Stomach (tissue), 9 donors: ENCODE measurements around the gene CYP46A1. TPM values are rescaled to one million over a fixed set of nuclear protein-coding genes. Genes with fewer than 3 reads are reported as not detected.

Source experiments
- DNase-seq, 2 donors: peaks; one replicate each; pipeline versions ENCODE4 v3.0.0 to v3.0.0-alpha.2; 2013 to 2019
- H3K27ac ChIP-seq, 5 donors: fragments of 200-600 bp in 4 of 5; sonication (generic) in 4 of 5; one replicate each; pipeline ENCODE4 v1.5.1; 2013 to 2019; ENCODE audit warnings: mild to moderate bottlenecking in 1 of 5, moderate library complexity in 1 of 5
- H3K27me3 ChIP-seq, 3 donors: fragments of 200-600 bp; sonication (generic); one replicate each; pipeline ENCODE4 v1.5.1; 2017 to 2019; ENCODE audit warnings: mixed run types in 1 of 3
- H3K36me3 ChIP-seq, 4 donors: fragments of 200-600 bp; sonication (generic); 1 replicate in 3 of 4; 2 replicates in 1 of 4; pipeline ENCODE4 v1.5.1; 2016 to 2019
- H3K4me1 ChIP-seq, 4 donors: fragments of 200-600 bp; sonication (generic); one replicate each; pipeline ENCODE4 v1.5.1; 2016 to 2019
- H3K4me3 ChIP-seq, 4 donors: fragments of 200-600 bp; sonication (generic) in 3 of 4; one replicate each; pipeline ENCODE4 v1.5.1; 2016 to 2019; ENCODE audit warnings: mild to moderate bottlenecking in 1 of 4
- H3K9me3 ChIP-seq, 4 donors: fragments of 200-600 bp; sonication (generic); one replicate each; pipeline ENCODE4 v1.5.1; 2016 to 2019
- EP300 ChIP-seq: sonication (generic); formaldehyde crosslinking; IDR thresholded peaks from one replicate; pipeline ENCODE4 v1.6.1; 2017; ENCODE audit warnings: antibody characterized with exemption
- POLR2A ChIP-seq, 4 donors: fragments of 450-650 bp; IDR thresholded peaks; one replicate each; pipeline ENCODE4 v1.6.1; 2016; ENCODE audit warnings: antibody characterized with exemption in 4 of 4, control low read depth in 2 of 4, mild to moderate bottlenecking in 1 of 4, moderate library complexity in 1 of 4
- POLR2AphosphoS5 ChIP-seq, 3 donors: sonication (generic); formaldehyde crosslinking; IDR thresholded peaks; one replicate each; pipeline ENCODE4 v1.6.1; 2016; ENCODE audit warnings: antibody characterized with exemption in 3 of 3
- WGBS, 5 donors: extraction: QIAGEN DNeasy Blood & Tissue Kit in 3 of 5; methylation state at CpG; one replicate each; pipeline versions ENCODE4 v1.1.5 to v1.1.7; 2013 to 2018; 5-methylcytosine and 5-hydroxymethylcytosine counted together
- intact Hi-C: fragments of 100-400 bp; cut with DNase I; formaldehyde crosslinking; loops from one replicate; pipeline ENCODE4 v1.15.1; 2023; ENCODE audit warnings: low total_unique reads
- polyA plus RNA-seq, 3 donors: library from polyadenylated mRNA; stranded (reverse); fragments of 200-250 nt; gene quantifications; one replicate each; pipeline ENCODE4 v1.2.3, GENCODE V29; 2013
- total RNA-seq, 5 donors: library from RNA; depleted of rRNA; stranded (reverse); fragments of >200 nt; gene quantifications; one replicate each; pipeline versions ENCODE4 v1.1.0 to v1.2.3, GENCODE V29; 2014 to 2016
- TF ChIP-seq, protein P1 (sequence below), 7 experiments: fragments of 450-650 bp in 4 of 7; fragments of 200-600 bp in 3 of 7; sonication (generic) in 3 of 7; IDR thresholded peaks; one replicate each; pipeline ENCODE4 v1.5.1; 2016 to 2019; ENCODE audit warnings: antibody characterized with exemption in 7 of 7, control low read depth in 2 of 7, mild to moderate bottlenecking in 1 of 7
- donor health status: healthy with polysubstance abuse.
- donor health status: Bipolar disorder and iron deficiency.
- donor health status: healthy.

CYP46A1 gene
- total and polyA plus RNA-seq, 8 donors: 0.15 to 2.9 (median 0.92) TPM; not detected in 2

DNA sequence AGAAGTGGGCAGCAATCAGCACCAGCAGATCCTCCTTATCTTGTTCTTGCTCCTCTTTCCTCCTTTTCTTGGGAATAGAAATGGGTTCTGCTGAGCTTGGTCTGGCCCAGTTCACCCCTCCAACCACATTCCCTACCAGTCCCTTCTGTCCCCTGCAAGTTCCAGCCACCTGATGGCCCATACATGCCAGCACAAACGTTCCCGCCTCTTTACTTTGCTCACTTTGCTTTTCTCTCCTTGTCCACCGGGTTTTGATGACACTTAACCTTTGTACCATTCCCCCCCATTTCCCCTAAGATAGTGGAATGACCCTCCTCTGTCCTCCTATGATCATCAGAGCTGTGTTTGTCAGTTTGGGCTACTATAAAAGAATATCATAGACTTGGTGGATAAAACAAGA lies 85.7 kb downstream of the CYP46A1 start:
- intact Hi-C loops: no loop called here
- TF ChIP-seq EP300: no peak
- no peaks in the 10 kb centered on the region for H3K36me3 ChIP-seq
- H3K27ac ChIP-seq: no peak overlapping the region
- peaks cover 0 to 7% (median 0%) of the 10 kb centered on the region in 3 donors for H3K27me3 ChIP-seq
- 66 to 81% (median 71%) methylated on average over 3 of the region's 3 CpGs for WGBS, 5 donors
- H3K4me1 ChIP-seq: peaks cover 6 to 40% (median 22%) of the 10 kb centered on the region in 4 donors
- peaks cover 0 to 3% (median 0%) of the 10 kb centered on the region in 4 donors for H3K9me3 ChIP-seq
- no peak for DNase-seq
- no peak overlapping the region for H3K4me3 ChIP-seq

GRCh38 chr14:99772371-99773283 lies 88.5 kb downstream of the CYP46A1 start:
- Histone ChIP-seq H3K27ac (peak overlapping the region in 3 of 5 donors; percentile 54 to 70 (median 66)), H3K9me3 (peaks cover 0 to 3% (median 0%) of the 10 kb centered on the region in 4 donors)
- WGBS, 5 donors: 72 to 87% (median 76%) methylated on average over 8 of the region's 8 CpGs

DNA sequence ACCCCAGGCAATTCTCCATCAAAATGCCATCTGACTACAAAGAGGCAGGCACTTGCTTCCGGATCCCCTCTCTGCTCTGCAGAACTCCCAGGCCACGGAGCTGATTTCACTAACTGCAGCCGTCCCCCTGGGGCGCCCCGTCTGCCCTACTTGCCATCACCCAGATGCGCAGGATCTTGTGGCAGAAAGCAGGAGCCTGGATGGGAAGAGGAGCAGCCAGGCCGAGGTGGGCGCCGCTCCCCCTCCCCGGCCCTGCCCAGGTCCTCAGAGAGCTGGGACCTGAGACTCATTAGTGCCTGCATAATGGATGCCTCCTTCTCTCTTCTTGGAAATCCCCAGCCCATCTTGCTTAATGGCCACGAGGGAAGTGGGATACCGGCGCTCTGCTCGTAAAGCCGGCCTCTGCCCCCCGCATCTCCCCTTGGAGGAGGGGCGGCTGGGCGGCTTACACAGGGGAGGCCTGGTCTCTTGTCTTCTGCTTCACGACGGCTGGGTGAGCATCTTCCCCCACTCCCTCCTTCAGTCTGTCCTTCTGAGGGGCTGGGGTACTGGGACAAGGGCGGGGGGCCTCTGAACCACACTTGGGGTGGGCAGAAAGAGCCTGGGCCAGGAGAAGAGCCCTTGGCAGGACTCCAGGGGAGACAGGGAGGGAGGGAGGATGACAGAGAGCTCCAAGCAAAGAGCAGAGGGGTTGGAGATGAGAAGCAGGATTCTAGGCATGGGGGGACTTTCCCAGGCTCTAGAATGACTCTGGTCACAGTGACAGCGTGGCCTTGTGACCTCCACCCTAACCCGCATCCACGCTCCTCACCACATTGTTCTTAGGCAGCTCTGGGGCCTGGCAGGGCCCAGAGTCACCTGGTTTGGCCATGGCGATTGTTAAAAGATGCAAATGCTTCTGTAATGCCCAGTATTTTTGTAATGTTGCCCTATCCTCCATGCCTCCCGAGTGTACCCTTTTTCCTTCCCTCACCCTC lies 89.7 kb downstream of the CYP46A1 start:
- TF ChIP-seq, protein P1, sequence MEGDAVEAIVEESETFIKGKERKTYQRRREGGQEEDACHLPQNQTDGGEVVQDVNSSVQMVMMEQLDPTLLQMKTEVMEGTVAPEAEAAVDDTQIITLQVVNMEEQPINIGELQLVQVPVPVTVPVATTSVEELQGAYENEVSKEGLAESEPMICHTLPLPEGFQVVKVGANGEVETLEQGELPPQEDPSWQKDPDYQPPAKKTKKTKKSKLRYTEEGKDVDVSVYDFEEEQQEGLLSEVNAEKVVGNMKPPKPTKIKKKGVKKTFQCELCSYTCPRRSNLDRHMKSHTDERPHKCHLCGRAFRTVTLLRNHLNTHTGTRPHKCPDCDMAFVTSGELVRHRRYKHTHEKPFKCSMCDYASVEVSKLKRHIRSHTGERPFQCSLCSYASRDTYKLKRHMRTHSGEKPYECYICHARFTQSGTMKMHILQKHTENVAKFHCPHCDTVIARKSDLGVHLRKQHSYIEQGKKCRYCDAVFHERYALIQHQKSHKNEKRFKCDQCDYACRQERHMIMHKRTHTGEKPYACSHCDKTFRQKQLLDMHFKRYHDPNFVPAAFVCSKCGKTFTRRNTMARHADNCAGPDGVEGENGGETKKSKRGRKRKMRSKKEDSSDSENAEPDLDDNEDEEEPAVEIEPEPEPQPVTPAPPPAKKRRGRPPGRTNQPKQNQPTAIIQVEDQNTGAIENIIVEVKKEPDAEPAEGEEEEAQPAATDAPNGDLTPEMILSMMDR (IDR thresholded peaks at IDR 0.05): no peak
- TF ChIP-seq POLR2A (IDR thresholded peaks at IDR 0.05) (no peak), EP300 (no peak), POLR2AphosphoS5 (IDR thresholded peaks at IDR 0.05) (no peak)
- Histone ChIP-seq H3K9me3 (peaks cover 0 to 6% (median 2%) of the 10 kb centered on the region in 4 donors), H3K36me3 (no peaks in the 10 kb centered on the region), H3K27me3 (peaks cover 0 to 7% (median 0%) of the 10 kb centered on the region in 3 donors), H3K27ac (peak overlapping the region in 4 of 5 donors; percentile 46 to 70 (median 60)), H3K4me1 (peaks cover 7 to 35% (median 17%) of the 10 kb centered on the region in 4 donors), H3K4me3 (no peak overlapping the region)
- WGBS, 5 donors: 68 to 85% (median 83%) methylated on average over 20 to 26 of the region's 26 CpGs
- intact Hi-C loops: no loop called here
- DNase-seq: peak in 1 of 2 donors; percentile 35

More at GRCh38 chr14:99772371-99773283, 88.5 kb downstream of the CYP46A1 start:
- Histone ChIP-seq H3K36me3 (no peaks in the 10 kb centered on the region), H3K4me3 (no peak overlapping the region), H3K4me1 (peaks cover 7 to 35% (median 19%) of the 10 kb centered on the region in 4 donors), H3K27me3 (peaks cover 0 to 7% (median 0%) of the 10 kb centered on the region in 3 donors)
- intact Hi-C loops: no loop called here
- TF ChIP-seq EP300 (no peak), POLR2AphosphoS5 (IDR thresholded peaks at IDR 0.05) (peak in 1 of 3 donors; percentile 34)
- TF ChIP-seq, protein P1 (IDR thresholded peaks at IDR 0.05): no peak
- no peak for DNase-seq

DNA sequence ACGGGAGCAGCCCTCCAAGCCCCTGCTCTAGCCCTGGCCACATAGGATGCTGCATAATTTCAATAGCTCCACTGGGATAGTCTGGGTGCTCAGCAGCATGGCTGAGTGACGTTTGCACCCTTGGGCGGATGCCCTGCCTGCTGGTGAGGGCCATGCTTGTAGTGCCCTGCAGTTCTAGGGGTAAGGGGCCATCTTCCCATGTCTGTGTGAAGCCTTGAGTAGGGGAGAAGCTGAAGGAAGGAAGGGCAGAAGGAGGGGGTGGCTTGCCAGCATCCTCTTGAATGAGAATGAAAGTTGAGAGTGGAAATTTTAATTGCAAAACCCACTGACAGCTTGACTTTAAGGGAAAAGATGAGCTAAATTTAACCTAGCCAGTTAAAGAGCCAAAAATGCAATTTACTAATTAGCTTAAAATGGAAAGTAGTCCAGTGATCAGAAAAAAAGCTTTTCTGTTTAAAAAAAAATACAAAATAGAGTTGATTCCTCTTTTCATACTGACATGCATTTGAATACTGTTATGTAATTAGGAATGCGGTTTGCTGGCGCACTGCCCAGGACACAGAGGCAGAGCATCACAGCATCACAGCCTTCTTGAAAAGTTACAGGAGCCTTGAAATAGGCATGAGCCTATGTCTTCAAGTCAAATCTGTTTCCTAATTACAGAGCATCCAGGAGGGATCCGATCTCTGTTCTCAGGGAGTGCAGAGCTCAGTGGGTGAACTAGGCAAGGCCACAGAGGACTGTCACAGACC lies 90.6 kb downstream of the CYP46A1 start:
- intact Hi-C loops: no loop called here
- TF ChIP-seq EP300: no peak
- peak in 2 of 3 donors; percentile 13 to 20 for TF ChIP-seq POLR2AphosphoS5 (IDR thresholded peaks at IDR 0.05)
- TF ChIP-seq POLR2A (IDR thresholded peaks at IDR 0.05): no peak
- TF ChIP-seq, protein P1 (IDR thresholded peaks at IDR 0.05): no peak
- Histone ChIP-seq H3K4me3 (no peak overlapping the region), H3K4me1 (peaks cover 7 to 35% (median 17%) of the 10 kb centered on the region in 4 donors), H3K27ac (peak overlapping the region in 4 of 5 donors; percentile 46 to 70 (median 60)), H3K9me3 (peaks cover 0 to 10% (median 4%) of the 10 kb centered on the region in 4 donors), H3K36me3 (no peaks in the 10 kb centered on the region), H3K27me3 (peaks cover 0 to 7% (median 0%) of the 10 kb centered on the region in 3 donors)
- peak; percentile 36 to 85 for DNase-seq
- WGBS, 5 donors: 48 to 66% (median 65%) methylated on average over 6 of the region's 6 CpGs
